HepG2 (cell line): ENCODE results near the gene FOXS1. TPM values are rescaled to one million over a fixed set of nuclear protein-coding genes. Genes with fewer than 3 reads are reported as not detected.

ENCODE experiments used
- AFF4 ChIP-seq: sonication (generic); formaldehyde crosslinking; IDR thresholded peaks from 2 replicates; pipeline ENCODE4 v1.4.0; 2020; ENCODE audit warnings: missing genetic modification reagents
- ARID4A ChIP-seq: sonication (generic); formaldehyde crosslinking; IDR thresholded peaks from 2 replicates; pipeline ENCODE4 v1.5.0; 2020; ENCODE audit warnings: mild to moderate bottlenecking, missing genetic modification reagents, borderline replicate concordance
- DMAP1 ChIP-seq: IDR thresholded peaks from 2 replicates; pipeline ENCODE4 v1.6.1; 2016
- GFI1 ChIP-seq: sonication (generic); formaldehyde crosslinking; IDR thresholded peaks from 2 replicates; pipeline ENCODE4 v1.5.0; 2020; ENCODE audit warnings: missing genetic modification reagents, mild to moderate bottlenecking, borderline replicate concordance
- RBM39 ChIP-seq: fragments of 200-400 bp; formaldehyde crosslinking; IDR thresholded peaks from one replicate; pipeline ENCODE4 v1.6.1; 2018; ENCODE audit warnings: antibody characterized with exemption, mild to moderate bottlenecking, low read depth, low read length; ENCODE audit not compliant: poor library complexity, severe bottlenecking
- SMYD3 ChIP-seq: sonication (generic); formaldehyde crosslinking; IDR thresholded peaks from 2 replicates; pipeline ENCODE4 v1.8.1; 2023; ENCODE audit warnings: mild to moderate bottlenecking, missing genetic modification reagents
- THAP7 ChIP-seq: sonication (generic); formaldehyde crosslinking; IDR thresholded peaks from 2 replicates; pipeline ENCODE4 v1.8.1; 2023; ENCODE audit warnings: mild to moderate bottlenecking, missing genetic modification reagents
- ZBTB38 ChIP-seq: sonication (generic); formaldehyde crosslinking; IDR thresholded peaks from 2 replicates; pipeline ENCODE4 v1.5.1; 2020; ENCODE audit warnings: mild to moderate bottlenecking, missing genetic modification reagents
- ZBTB46 ChIP-seq: sonication (generic); formaldehyde crosslinking; IDR thresholded peaks from 2 replicates; pipeline ENCODE4 v1.4.0; 2020; ENCODE audit warnings: mild to moderate bottlenecking, missing genetic modification reagents, borderline replicate concordance
- ZMYM2 ChIP-seq: sonication (generic); formaldehyde crosslinking; IDR thresholded peaks from 2 replicates; pipeline ENCODE4 v1.8.0; 2022; ENCODE audit warnings: mild to moderate bottlenecking, missing genetic modification reagents
- ZNF441 ChIP-seq: sonication (generic); formaldehyde crosslinking; IDR thresholded peaks from 2 replicates; pipeline ENCODE4 v1.7.0; 2021; ENCODE audit warnings: missing genetic modification reagents, borderline replicate concordance
- ZNF546 ChIP-seq: sonication (generic); formaldehyde crosslinking; conservative IDR thresholded peaks from 2 replicates; pipeline ENCODE4 v1.8.1; 2023; ENCODE audit warnings: mild to moderate bottlenecking, missing genetic modification reagents
- ZNF740 ChIP-seq: sonication (generic); formaldehyde crosslinking; IDR thresholded peaks from 2 replicates; pipeline ENCODE4 v1.4.0; 2020; ENCODE audit warnings: missing genetic modification reagents
- ZSCAN31 ChIP-seq: sonication (generic); formaldehyde crosslinking; IDR thresholded peaks from 2 replicates; pipeline ENCODE4 v1.5.0; 2020; ENCODE audit warnings: low read depth, mild to moderate bottlenecking, missing genetic modification reagents
- polyA plus RNA-seq, 8 experiments: library from polyadenylated mRNA; depleted of rRNA in 3 of 8; stranded (reverse) in 7 of 8; unstranded in 1 of 8; fragments of >200 nt; fragmentation: Illumina TruSeq in 4 of 8; extraction: Trizol in 4 of 8; gene quantifications; 2 replicates each; pipeline versions ENCODE4 v1.2.1 to v1.2.3, GENCODE V29; 2011 to 2016; ENCODE audit warnings: low read depth in 4 of 8, missing spikeins in 1 of 8, mixed read lengths in 1 of 8; ENCODE audit not compliant: insufficient read depth in 1 of 8
- total RNA-seq, 5 experiments: library from RNA; depleted of rRNA; stranded (reverse); fragments of >200 nt; fragmentation: Illumina TruSeq; extraction: Trizol; gene quantifications; 2 replicates each; pipeline ENCODE4 v1.2.3, GENCODE V29; 2016; ENCODE audit warnings: low read depth in 1 of 5

The FOXS1 gene
- total and polyA plus RNA-seq, 2 of the 13 experiments (the other 11 are each of a cell fraction or from before 2014, with no cell fraction given): not detected

GRCh38 chr20:31822421-31823330 lies 22.7 kb downstream of the FOXS1 start (continued):
- no peak; the same call in 1 of the 2 replicates for TF ChIP-seq ARID4A
- TF ChIP-seq ZNF441 (CRISPR knock-in tag): no peak
- no peak for TF ChIP-seq ZBTB46
- no peak for TF ChIP-seq ZBTB38 (CRISPR knock-in tag)
- TF ChIP-seq ZSCAN31 (CRISPR knock-in tag): no peak
- no peak for TF ChIP-seq ZNF740 (CRISPR knock-in tag)
- TF ChIP-seq THAP7 (CRISPR knock-in tag): no peak
- TF ChIP-seq ZMYM2 (CRISPR knock-in tag): no peak
- TF ChIP-seq SMYD3 (CRISPR knock-in tag): no peak
- TF ChIP-seq AFF4: no peak
- peak; percentile 35 for TF ChIP-seq RBM39
- TF ChIP-seq GFI1 (CRISPR knock-in tag): no peak
- TF ChIP-seq ZNF546 (CRISPR knock-in tag): no peak
- no peak for TF ChIP-seq DMAP1 (CRISPR knock-in tag)
